ENCODE results near the gene TBR1.

The TBR1 gene

DNA sequence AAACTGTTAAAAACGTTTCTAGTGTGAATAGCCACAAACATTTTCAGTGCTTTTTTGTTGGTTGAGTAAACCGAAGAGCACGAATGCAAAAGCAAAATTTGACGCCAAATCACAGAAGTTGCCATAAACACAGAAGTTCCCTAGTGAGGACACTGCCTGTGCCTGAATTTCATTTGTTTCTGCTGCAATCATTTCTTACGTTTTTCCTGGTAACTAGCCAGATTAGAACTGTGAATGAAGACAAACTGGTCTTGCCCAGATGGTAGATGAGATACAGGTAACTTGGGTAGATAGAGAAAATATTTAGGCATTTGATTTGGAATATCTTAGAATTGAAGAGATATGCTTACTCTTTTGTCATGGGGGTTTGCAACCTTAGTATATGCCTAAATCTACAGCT, 9.8 kb upstream of the TBR1 start:
- no peak overlapping the region for H3K9ac ChIP-seq (ENCODE audit: insufficient read length)
- no peak overlapping the region for H3K27ac ChIP-seq
- no peak overlapping the region for H3K4me3 ChIP-seq
- H3K36me3 ChIP-seq (ENCODE audit: insufficient read depth, low read length): peaks cover 37% of the 10 kb centered on the region
- TF ChIP-seq FOXP2 (optimal IDR thresholded peaks at IDR 0.05; ENCODE audit: control extremely low read depth, extremely low read length, insufficient read depth) (no peak), POLR2AphosphoS5 (IDR thresholded peaks at IDR 0.05; ENCODE audit: borderline replicate concordance, low read depth, low read length) (no peak), EZH2 (IDR thresholded peaks at IDR 0.05) (no peak)
- no peaks in the 10 kb centered on the region for H3K9me3 ChIP-seq (ENCODE audit: low read depth, low read length)
- no peak for DNase-seq (ENCODE audit: low read depth, low spot score)

DNA sequence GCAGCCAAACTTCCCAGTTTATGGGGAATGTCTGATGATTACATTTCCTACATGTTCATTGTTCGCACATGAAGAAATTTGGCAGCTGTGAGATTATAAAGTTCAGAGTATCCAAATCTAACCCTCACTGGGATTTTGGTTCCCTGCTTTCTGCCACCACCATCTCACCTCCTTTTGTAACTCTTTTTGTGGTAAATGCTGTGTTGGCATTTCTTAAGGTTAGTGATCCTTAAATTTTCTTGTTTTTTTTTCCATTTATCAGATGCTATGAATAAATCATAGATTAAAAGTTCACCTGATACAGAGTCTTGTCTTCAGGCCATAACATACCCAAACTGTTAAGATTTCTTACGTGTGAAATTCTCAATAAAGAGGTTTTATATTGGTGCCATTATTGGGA, 8.5 kb upstream of the TBR1 start:
- Histone ChIP-seq H3K4me3 (no peak overlapping the region), H3K9me3 (ENCODE audit: low read depth, low read length) (no peaks in the 10 kb centered on the region), H3K9ac (ENCODE audit: insufficient read length) (no peak overlapping the region), H3K36me3 (ENCODE audit: insufficient read depth, low read length) (peaks cover 35% of the 10 kb centered on the region), H3K27ac (no peak overlapping the region)
- TF ChIP-seq POLR2AphosphoS5 (IDR thresholded peaks at IDR 0.05; ENCODE audit: borderline replicate concordance, low read depth, low read length) (no peak), EZH2 (IDR thresholded peaks at IDR 0.05) (no peak), FOXP2 (optimal IDR thresholded peaks at IDR 0.05; ENCODE audit: control extremely low read depth, extremely low read length, insufficient read depth) (no peak)
- no peak for DNase-seq (ENCODE audit: low read depth, low spot score)

DNA sequence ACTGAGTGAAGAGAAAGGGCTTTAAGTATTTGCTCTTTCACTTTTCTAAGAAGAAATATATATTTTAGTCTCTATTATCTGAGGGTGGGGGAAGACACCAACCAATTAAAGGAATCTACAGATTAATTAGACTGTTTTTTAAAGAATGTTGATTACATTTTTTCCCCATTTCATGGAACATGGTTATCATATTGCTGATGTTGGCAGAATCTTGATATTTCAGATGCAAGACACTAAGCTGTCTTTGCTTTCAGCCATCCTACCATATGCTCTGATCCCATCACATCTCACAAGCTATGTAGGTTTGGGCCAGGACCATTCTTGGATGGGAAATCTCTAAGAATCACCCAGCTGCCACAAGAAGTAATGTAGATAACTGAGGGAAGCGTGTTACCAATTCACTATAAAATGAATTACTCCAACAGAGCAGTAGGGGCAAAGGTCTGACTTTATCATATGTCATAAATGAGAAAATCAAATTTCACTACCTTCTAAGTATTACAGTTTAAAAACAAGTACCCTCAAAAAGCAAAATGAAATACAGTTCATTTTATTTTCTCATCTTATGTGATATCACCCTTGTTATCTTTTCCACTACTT, 6.7 kb upstream of the TBR1 start:
- no peak for DNase-seq (ENCODE audit: low read depth, low spot score)
- no peak overlapping the region for H3K9ac ChIP-seq (ENCODE audit: insufficient read length)
- H3K4me3 ChIP-seq: no peak overlapping the region
- H3K9me3 ChIP-seq (ENCODE audit: low read depth, low read length): no peaks in the 10 kb centered on the region
- TF ChIP-seq POLR2AphosphoS5 (IDR thresholded peaks at IDR 0.05; ENCODE audit: borderline replicate concordance, low read depth, low read length) (no peak), FOXP2 (optimal IDR thresholded peaks at IDR 0.05; ENCODE audit: control extremely low read depth, extremely low read length, insufficient read depth) (no peak), EZH2 (IDR thresholded peaks at IDR 0.05) (no peak)
- H3K27ac ChIP-seq: no peak overlapping the region
- H3K36me3 ChIP-seq (ENCODE audit: insufficient read depth, low read length): peaks cover 32% of the 10 kb centered on the region

DNA sequence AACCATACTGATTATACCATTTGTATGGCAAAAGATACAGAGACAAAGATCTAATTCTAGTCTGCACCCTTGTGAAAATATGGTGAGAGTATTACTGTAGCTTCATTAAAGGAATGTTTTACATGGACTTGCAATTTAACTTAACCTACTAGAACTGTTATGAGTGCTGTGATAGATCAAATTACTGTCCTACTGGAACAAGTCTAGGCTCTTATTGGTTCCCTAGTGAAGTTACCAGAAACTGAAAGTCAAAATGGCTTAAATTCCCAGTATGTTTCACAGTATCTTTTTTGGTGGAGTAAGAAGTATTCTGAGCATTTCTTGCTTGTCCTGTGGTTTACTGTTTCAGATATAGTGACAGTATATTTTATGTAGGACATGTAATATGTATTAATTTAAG, 3.8 kb upstream of the TBR1 start:
- DNase-seq (ENCODE audit: low read depth, low spot score): no peak
- H3K9ac ChIP-seq (ENCODE audit: insufficient read length): no peak overlapping the region

DNA sequence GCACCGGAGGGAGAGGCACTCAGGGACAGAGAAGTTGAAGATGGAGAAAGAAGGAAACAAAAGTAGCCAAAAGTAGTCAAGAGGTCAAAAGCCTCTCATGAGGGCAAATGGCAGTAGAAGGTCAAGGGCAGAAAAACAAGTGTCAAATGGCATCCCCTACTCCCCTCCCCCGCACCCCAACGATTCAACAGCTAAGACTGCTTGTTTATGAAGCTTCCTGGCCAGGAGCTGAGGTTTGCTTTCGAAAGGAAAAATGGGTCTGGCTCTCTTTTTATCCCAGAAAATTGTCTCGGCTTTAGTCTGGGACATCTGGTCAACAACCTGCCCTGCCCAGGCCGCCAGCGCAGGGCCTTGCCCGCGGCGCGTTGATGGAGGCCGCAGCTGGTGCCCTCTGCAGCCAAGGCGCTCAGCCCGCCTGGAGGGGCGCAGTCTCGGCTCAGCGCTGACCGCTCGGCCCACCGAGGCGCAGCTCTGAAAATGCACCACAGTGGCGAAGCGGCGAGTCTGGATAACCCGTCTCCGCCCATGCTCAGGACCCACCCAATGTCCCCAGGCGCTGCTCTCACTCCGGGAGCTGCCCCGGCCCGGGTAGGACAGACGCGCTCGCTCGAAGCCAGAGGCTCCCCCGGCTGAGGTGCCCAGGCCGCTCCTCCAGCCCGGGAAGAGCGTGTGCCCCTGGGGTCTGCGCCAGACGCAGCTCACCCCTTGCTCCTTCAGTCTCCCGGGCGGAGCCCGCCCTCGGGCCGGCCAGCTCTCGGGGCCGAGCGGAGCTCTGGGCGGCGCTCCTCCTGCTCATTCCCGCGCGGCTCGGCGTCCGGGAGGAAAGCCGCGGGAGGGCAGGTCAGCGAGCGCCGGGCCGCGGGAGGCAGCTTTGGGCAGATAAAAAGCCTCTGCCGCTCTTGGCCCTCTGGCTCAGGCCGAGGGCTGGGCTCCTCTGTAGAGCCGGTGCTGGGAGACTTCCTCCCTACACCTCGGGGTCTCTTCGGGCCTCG, 1.8 kb upstream of the TBR1 start:
- Histone ChIP-seq H3K27ac (no peak overlapping the region), H3K36me3 (ENCODE audit: insufficient read depth, low read length) (peaks cover 20% of the 10 kb centered on the region), H3K9ac (ENCODE audit: insufficient read length) (no peak overlapping the region), H3K9me3 (ENCODE audit: low read depth, low read length) (no peaks in the 10 kb centered on the region), H3K4me3 (no peak overlapping the region)
- no peak for DNase-seq (ENCODE audit: low read depth, low spot score)
- no peak for TF ChIP-seq EZH2 (IDR thresholded peaks at IDR 0.05)
- TF ChIP-seq POLR2AphosphoS5 (IDR thresholded peaks at IDR 0.05; ENCODE audit: borderline replicate concordance, low read depth, low read length): 0 out of 2 replicates have a peak, but pooled peaks have one; percentile 14

More for the DNA sequence above, 3.8 kb upstream of the TBR1 start:
- TF ChIP-seq EZH2 (IDR thresholded peaks at IDR 0.05) (no peak), POLR2AphosphoS5 (IDR thresholded peaks at IDR 0.05; ENCODE audit: borderline replicate concordance, low read depth, low read length) (no peak), FOXP2 (optimal IDR thresholded peaks at IDR 0.05; ENCODE audit: control extremely low read depth, extremely low read length, insufficient read depth) (no peak)
- no peaks in the 10 kb centered on the region for H3K9me3 ChIP-seq (ENCODE audit: low read depth, low read length)
- H3K36me3 ChIP-seq (ENCODE audit: insufficient read depth, low read length): peaks cover 28% of the 10 kb centered on the region
- peak overlapping the region; percentile 30; the same call in 1 of the 2 replicates for H3K27ac ChIP-seq
- no peak overlapping the region for H3K4me3 ChIP-seq

DNA sequence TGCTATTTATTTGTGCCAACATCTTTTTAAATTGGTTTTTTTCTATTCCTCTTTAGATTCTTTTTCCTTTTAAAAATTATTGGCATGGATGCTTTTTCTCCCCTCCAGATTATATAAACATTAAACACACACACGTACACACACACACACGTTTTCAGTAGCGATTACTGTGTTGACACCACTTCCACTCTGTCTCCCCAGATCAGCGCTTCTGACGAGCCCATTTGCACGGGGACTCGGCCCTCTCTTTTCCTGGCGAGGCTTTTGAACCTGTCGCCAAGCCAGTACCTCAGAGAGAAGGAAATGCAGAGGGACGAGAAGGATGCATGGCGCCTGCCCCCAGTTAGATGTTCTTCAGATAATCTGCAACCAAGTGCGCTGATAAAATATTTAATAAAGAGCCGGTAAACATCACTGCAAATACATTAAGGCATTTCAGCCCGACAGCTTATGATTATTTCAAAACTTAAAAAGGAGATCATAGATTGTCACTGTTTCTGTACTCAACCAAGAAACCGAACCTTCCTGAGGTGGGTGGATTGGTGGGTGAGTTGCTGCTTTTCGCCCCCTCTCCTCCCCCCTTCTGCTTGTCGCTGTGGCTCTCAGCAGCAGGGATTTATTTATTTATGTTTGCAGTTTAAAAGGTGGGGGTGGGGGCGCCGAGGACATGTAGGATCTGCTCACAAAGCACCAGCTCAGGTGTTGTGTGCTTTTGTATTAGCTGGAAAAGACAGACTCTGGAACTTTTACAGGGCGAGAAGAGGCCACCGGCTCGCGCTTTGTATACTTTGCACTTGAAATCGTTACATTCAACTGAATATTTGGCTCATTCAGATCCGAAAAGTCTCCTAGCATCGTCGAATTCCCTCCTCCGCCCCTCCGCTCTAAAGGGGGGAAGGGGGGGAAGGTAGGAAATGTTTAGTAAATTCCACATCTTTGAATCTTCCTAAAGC, 787 bp upstream of the TBR1 start:
- H3K27ac ChIP-seq: no peak overlapping the region
- no peak for DNase-seq (ENCODE audit: low read depth, low spot score)
- H3K9ac ChIP-seq (ENCODE audit: insufficient read length): no peak overlapping the region

DNA sequence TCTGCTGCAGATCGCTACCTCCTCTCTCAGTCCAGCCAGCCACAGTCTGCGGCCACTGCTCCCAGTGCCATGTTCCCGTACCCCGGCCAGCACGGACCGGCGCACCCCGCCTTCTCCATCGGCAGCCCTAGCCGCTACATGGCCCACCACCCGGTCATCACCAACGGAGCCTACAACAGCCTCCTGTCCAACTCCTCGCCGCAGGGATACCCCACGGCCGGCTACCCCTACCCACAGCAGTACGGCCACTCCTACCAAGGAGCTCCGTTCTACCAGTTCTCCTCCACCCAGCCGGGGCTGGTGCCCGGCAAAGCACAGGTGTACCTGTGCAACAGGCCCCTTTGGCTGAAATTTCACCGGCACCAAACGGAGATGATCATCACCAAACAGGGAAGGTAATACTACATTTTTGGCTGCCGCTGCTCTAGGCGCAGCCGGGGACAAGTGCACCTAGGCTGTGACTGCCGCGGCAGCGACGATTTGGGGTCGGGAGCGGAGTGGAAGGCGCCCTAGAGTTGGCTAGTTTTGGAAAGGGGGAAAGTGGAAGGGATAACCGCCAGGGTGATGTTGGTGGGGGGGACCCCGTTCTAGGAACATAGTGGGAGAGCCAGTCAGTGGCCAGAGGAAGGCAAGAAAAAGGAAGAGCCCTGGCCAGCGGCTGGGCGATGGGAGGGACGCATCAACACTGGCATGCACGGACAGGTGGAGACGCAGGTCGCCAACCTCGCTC, 776 bp downstream of the TBR1 start:
- Histone ChIP-seq H3K36me3 (ENCODE audit: insufficient read depth, low read length) (peaks cover 8% of the 10 kb centered on the region; the same call in 1 of the 2 replicates), H3K4me3 (no peak overlapping the region), H3K27ac (no peak overlapping the region), H3K9me3 (ENCODE audit: low read depth, low read length) (no peaks in the 10 kb centered on the region), H3K9ac (ENCODE audit: insufficient read length) (no peak overlapping the region)
- DNase-seq (ENCODE audit: low read depth, low spot score): no peak
- TF ChIP-seq POLR2AphosphoS5 (IDR thresholded peaks at IDR 0.05; ENCODE audit: borderline replicate concordance, low read depth, low read length) (no peak), FOXP2 (optimal IDR thresholded peaks at IDR 0.05; ENCODE audit: control extremely low read depth, extremely low read length, insufficient read depth) (no peak), EZH2 (IDR thresholded peaks at IDR 0.05) (no peak)

More for the DNA sequence above, 787 bp upstream of the TBR1 start:
- TF ChIP-seq FOXP2 (optimal IDR thresholded peaks at IDR 0.05; ENCODE audit: control extremely low read depth, extremely low read length, insufficient read depth) (no peak), POLR2AphosphoS5 (IDR thresholded peaks at IDR 0.05; ENCODE audit: borderline replicate concordance, low read depth, low read length) (no peak), EZH2 (IDR thresholded peaks at IDR 0.05) (no peak)
- no peak overlapping the region for H3K4me3 ChIP-seq
- H3K36me3 ChIP-seq (ENCODE audit: insufficient read depth, low read length): peaks cover 16% of the 10 kb centered on the region
- no peaks in the 10 kb centered on the region for H3K9me3 ChIP-seq (ENCODE audit: low read depth, low read length)
